ENCODE results near the gene ZNF490.
A peak's percentile ranks its signal among the peaks of the same experiment; 100 is the strongest.

Gene ZNF490

GRCh38 chr19:12545267-12545666 lies 65.3 kb downstream of the ZNF490 start:
- DNase-seq (no peak), ATAC-seq (replicated peaks) (no peak)
- peaks cover 4 to 5% of the 10 kb centered on the region in 2 donors for H3K9me3 Mint-ChIP-seq
- no peak overlapping the region for H3K4me3 Mint-ChIP-seq
- no peaks in the 10 kb centered on the region for H3K27me3 Mint-ChIP-seq
- H3K27ac Mint-ChIP-seq, result peak overlapping the region; percentile 78
- H3K4me1 Mint-ChIP-seq, result peaks cover 38 to 55% of the 10 kb centered on the region in 2 donors
- peaks cover 43 to 52% of the 10 kb centered on the region in 2 donors for H3K36me3 Mint-ChIP-seq

- H3K27me3 Mint-ChIP-seq, result no peaks in the 10 kb centered on the region
- H3K4me1 Mint-ChIP-seq, result peaks cover 35 to 50% of the 10 kb centered on the region in 2 donors
- peak overlapping the region; percentile 92 for H3K27ac Mint-ChIP-seq
- H3K9me3 Mint-ChIP-seq, result peaks cover 4 to 5% of the 10 kb centered on the region in 2 donors
- DNase-seq (no peak), ATAC-seq (replicated peaks) (peak; percentile 29 to 34)
- peaks cover 45 to 52% of the 10 kb centered on the region in 2 donors for H3K36me3 Mint-ChIP-seq
- no peak overlapping the region for H3K4me3 Mint-ChIP-seq
Observed at GRCh38 chr19:12544401-12544876, 66.2 kb downstream of the ZNF490 start.

GRCh38 chr19:12543855-12544254 lies 66.8 kb downstream of the ZNF490 start:
- Mint-ChIP-seq H3K4me1 (peaks cover 29 to 44% of the 10 kb centered on the region in 2 donors), H3K27me3 (no peaks in the 10 kb centered on the region), H3K36me3 (peaks cover 41 to 51% of the 10 kb centered on the region in 2 donors), H3K4me3 (no peak overlapping the region), H3K9me3 (peaks cover 4 to 5% of the 10 kb centered on the region in 2 donors), H3K27ac (no peak overlapping the region)
- DNase-seq (no peak), ATAC-seq (replicated peaks) (peak in 1 of 2 donors; percentile 14)
